Hematopoietic multipotent progenitor cell treated with erythropoietin and hydrocortisone succinate and interleukin-3 and kit ligand, for 4 days (in vitro differentiated cells): ENCODE measurements around the gene RBBP5.

Source experiments
- DNase-seq: peaks from one replicate; pipeline ENCODE4 v3.0.0-alpha.2; 2015

The RBBP5 gene

DNA sequence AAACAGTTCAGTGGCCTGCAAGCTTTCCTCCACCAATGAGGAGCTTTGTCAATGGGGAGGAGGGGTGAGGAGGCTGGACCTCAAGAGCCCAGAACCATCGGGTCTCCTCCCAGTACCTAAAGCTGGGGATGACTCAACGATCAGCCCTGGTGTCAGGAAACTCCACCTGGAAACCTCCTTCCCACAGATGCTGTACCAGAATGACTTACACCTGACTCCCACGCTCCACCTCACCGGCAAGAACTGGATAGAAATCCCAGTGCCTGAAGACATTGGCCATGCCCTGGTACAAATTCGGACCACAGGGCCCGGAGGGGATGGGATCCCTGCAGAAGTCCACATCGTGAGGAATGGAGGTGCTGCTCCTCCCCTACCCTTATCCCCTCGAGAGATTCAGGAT lies 48.9 kb downstream of the RBBP5 start:
- no peak for DNase-seq

DNA sequence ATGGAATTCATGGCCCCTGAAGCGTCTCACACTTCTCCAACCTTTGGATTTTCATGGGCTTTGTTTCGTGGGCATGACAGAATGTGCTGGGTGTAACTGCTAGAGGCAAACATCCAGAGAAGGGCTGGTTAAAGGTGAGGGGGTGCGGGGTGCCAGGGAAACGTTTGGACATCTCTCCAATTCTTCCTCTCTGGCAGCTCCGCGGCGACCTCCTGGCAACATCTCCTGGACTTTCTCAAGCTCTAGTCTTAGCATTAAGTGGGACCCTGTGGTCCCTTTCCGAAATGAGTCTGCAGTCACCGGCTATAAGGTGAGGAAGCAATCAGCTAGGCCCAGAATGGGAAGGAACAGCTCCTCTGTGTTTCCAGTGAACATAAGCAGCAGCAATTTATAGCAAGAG lies 49.5 kb downstream of the RBBP5 start:
- DNase-seq: no peak

DNA sequence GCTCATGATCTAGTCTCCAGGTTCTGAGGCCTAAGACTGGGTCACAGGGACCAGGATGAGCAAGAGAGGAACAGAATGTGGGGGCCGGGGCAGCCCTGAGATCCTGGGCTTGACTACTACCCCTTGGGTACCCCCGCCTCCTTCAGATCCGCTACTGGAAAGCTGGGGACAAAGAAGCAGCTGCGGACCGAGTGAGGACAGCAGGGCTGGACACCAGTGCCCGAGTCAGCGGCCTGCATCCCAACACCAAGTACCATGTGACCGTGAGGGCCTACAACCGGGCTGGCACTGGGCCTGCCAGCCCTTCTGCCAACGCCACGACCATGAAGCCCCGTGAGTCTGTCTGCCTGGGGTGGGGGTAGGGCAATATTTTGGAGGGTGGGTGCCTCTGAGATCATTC lies 50.0 kb downstream of the RBBP5 start:
- no peak for DNase-seq

DNA sequence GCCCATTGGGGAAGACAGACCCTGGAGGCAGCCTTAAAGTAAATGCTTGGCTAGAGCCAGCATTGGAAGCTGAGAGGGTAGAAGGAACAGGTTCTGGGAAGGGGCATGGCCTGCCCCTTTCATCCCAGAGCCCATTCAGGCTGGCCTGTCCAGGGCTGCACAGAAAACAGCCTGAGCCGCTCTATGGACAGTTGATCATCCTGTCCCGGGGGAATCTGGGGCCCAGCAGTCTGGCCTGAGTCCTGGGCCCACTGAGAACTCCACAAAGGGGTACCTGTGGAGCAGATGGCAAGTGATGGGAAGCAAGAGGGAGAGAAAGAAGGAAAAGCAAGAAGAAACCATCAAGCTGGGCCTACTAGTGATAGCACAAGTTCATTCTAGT lies 50.8 kb downstream of the RBBP5 start:
- no peak for DNase-seq

DNA sequence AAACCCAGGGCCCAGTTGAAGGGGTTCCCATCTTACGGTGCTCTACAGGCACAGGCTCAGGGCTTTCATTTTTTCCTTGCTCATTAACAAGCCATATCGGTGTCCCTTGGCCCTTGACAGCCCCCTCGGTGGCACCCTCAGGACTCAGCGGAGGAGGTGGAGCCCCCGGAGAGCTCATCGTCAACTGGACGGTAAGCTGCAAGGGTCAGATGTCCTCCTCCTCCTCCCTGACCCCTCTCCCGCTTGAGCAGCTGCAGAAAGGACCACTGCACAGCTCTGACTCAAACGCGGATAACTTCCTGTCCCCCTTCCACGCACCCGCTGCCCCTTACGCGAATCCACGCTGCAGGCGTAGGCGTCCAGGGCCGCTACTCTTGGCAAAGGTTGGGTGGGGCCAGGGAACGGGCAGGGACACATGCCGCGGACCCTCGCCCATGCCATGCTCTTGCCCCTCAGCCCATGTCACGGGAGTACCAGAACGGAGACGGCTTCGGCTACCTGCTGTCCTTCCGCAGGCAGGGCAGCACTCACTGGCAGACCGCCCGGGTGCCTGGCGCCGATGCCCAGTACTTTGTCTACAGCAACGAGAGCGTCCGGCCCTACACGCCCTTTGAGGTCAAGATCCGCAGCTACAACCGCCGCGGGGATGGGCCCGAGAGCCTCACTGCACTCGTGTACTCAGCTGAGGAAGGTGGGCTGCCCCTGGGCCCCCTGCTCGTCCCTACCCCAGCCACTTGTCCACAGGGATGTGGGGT lies 52.2 kb downstream of the RBBP5 start:
- DNase-seq: no peak

DNA sequence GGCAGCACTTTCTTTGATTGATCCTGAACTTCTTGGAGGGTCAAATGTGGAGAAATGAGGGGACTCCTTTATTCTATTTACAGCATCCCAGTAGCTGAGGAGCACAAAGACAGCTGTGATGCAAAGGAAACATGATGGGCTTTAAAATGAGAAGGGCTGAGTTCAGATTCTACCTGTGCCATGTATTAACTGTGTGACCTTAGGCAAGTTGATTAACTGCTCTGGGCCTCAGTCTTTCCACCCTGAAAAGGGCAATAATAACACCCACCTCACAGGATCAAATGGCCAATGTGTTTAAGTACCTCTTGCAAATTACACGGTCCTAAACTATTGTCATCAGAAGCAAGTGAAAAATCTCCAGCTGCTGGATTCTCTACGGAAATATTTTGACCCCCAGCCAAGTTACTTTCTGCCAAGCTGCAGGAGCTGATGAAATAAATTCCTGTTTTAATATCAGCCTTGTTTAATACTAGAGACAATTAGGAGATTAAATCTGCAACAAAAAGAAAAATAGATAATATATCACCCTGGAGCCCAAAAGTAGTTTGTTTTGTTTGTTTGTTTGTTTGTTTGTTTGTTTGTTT lies 53.2 kb downstream of the RBBP5 start:
- no peak for DNase-seq

DNA sequence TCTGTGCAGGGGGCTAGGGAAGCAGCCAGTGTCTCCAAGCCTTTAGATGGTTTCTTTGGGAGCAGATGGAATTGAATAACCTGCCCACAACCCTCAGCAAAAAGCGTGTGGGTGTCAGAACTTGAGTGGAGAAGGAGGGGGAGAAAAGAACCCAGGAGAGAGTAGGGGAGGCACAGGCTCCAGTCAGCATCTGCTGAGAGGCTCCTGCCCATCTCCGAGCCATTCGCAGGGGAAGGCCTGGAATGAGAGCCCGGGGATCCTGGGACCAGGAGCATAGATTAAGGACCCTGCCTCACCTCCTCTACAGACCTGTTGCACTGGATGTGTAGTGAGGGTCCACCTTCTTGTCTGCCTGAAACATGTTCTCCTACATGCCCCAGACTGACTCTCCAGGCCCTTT lies 53.8 kb downstream of the RBBP5 start:
- DNase-seq: no peak

DNA sequence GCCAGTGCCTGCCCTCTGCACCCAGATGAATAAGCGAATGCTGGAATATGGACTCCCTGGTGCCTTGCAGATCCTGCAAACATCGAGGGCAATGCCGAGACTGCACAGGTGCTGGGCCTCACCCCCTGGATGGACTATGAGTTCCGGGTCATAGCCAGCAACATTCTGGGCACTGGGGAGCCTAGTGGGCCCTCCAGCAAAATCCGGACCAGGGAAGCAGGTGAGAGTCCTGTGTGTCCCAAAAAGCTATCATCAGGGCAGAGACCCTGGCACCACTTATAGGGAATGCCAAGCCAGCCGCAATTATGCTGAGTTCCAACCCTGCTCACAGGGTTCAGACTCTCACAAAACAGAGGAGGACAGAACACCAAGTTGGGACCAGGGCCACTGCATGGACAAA lies 54.7 kb downstream of the RBBP5 start:
- DNase-seq: no peak

DNA sequence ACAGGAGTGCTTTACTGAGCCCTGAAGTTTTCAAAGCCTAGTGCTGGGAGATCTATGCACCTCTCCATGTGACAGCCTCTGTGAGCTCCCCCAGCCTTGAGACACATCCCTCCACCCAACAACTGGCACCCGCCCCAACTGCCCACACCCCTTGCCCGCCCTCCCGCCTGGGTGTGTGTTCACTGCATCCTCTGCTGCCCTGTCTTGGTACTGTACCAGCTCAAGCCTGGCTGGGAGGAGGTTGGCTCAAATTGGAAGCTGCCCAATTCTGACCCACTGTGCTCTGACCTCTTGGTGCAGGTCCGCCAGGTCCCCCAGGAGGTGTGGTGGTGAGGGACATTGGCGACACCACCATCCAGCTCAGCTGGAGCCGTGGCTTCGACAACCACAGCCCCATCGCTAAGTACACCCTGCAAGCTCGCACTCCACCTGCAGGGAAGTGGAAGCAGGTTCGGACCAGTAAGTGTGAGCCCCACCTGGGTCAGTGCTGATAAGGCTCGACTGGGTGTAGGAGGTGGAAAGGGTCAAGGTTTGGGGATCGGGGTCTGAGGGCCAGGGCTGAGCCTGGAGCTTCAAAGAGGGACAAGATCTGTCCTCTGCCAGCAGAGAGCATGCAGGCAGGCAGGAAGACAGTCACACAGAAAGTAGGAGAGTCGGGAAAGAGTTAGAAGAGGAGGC lies 55.5 kb downstream of the RBBP5 start:
- peak; percentile 62 for DNase-seq

DNA sequence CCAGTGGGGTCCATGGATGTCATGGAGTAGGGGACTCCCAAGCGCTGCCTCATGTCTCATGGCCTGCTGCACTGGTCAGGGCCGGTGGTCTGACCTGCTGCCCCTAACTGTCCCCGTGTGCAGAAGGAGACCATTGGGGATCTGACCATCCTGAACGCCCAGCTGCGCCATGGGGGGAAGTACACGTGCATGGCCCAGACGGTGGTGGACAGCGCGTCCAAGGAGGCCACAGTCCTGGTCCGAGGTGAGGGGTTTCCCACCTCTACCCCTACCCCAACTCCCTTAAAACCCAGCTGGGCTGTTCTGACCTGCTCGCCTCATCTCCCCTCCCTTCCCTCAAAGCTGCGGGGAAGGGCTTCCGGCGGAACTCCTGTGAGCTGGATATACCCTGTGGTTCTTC lies 56.1 kb downstream of the RBBP5 start:
- no peak for DNase-seq

DNA sequence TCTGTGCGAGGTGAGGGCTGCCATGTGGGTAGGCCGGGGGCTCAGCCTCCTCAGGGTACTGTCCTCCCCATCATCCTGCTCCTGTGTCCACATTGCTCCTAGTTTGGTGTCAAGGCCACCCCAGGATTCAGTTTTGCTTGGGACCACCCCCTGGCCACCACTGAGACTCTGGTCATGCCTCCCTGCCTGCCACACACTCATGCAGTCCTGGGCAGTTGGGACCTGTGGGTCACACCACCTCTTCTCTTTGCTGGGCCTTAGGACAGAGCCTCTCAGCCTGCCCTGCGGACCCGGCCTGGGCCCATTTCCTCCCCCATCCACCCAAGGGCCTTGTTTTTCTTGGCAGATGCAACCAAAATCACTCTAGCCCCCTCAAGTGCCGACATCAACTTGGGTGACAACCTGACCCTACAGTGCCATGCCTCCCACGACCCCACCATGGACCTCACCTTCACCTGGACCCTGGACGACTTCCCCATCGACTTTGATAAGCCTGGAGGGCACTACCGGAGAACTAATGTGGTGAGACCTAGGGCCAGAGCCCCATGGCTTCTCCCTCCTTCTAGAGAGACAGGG lies 56.9 kb downstream of the RBBP5 start:
- no peak for DNase-seq

DNA sequence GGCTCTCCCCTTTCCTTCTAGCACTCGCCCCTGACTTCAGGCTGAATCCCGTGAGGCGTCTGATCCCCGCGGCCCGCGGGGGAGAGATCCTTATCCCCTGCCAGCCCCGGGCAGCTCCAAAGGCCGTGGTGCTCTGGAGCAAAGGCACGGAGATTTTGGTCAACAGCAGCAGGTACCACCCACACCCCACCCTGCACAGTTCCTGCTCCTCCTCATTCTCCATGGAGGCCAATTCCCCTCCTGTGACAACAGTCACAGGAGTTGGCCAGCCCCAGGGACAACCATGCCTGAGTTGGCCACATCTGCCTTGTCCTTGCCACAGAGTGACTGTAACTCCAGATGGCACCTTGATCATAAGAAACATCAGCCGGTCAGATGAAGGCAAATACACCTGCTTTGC lies 57.5 kb downstream of the RBBP5 start:
- no peak for DNase-seq

DNA sequence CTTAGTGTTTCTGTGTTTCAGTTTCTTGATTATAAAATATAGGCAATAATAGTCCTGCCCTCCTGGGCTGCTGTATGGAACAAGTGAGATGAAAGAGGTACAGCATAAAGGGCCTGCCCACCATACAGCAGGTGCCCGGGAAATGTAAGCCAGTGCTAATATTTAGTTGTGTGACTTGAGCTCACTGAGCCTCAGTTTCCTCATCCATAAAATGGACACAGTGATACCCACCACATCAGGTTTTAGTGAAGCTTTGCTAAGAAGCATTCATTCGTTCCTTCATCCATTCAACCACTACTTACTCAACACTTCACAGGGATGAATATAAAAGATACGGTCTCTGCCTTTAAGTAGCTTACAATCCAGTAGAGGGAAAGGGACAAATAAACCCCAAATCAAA lies 58.9 kb downstream of the RBBP5 start:
- DNase-seq: no peak

DNA sequence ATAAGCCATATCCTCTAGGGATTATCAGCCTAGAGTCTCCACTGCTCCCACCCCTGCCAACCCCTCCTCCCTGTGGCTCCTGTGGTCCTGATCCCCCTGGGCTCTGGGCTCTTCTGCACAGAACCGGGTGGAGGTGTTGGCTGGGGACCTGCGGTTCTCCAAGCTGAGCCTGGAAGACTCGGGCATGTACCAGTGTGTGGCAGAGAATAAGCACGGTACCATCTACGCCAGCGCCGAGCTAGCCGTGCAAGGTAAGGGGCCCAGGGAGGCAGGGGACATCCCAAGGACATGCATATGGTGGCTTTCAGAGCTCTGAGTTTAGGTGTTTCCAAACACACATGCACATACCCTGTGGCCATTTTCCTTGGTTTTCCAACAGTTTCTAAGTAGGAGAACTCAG lies 59.5 kb downstream of the RBBP5 start:
- DNase-seq: no peak

DNA sequence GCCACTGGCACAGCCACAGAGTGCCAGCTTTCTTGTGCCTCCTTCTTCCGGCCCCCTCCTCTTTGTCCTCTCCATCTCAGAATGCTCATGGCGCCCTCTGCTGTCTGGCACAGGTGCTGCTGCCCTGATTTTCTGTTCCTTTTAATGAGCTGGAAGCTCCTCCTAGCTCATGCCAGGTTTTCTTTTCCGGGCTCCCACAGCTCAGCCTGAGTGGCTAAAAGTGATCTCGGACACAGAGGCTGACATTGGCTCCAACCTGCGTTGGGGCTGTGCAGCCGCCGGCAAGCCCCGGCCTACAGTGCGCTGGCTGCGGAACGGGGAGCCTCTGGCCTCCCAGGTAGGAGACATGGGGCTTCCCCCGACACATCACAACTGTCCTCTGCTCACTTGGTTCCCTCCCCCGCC lies 60.1 kb downstream of the RBBP5 start:
- DNase-seq: peak; percentile 88

DNA sequence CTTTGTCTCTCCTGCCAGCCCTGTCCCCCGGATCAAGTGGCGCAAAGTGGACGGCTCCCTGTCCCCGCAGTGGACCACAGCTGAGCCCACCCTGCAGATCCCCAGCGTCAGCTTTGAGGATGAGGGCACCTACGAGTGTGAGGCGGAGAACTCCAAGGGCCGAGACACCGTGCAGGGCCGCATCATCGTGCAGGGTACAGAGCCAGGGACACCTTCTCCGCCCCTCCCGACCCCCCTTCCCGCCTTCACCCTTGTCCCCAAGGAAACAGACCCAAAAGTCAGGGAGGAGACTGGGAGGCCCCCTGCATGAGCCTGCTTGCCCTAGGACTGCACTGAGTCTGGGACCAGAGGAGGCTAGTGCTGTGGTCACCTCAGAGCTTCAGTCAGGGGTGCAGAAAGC lies 60.6 kb downstream of the RBBP5 start:
- DNase-seq: no peak

DNA sequence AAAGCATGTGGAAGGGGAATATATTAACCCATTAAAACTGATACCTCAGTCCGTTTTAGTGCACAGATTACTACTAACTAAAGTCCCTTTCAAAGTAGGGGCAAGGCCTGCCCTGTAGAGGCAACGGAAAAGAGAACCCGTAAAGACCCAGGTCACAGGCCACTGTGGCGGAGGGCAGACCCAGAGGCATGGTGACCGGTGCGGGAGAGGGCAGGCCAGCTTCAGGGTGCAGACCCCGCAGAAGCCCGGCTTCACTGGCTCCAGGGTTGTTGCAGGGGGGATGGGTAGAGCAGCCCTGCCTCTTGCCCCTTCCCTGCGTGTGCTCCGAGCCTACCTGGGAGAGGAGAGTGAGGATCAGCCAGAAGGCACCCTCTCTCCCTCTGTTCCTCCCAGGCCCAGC lies 61.0 kb downstream of the RBBP5 start:
- no peak for DNase-seq

DNA sequence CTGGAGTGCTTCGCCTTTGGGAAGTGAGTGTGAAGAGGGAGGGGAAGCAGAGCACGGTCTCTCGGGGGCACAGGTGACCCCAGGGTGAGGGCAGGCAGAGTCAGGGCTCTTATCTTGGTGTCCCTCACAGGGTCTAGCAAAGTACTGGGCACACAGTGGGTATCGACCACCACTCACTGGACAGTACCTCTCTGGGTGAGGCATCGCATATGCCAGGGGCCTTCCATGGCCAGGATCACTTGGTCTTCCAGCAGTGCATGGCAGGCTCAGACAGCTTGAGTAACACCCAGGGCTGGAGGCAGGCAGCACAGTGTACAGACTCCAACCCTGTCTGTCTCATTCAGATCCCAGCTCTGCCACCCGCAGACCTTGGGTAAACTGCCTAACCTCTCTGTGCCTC lies 62.1 kb downstream of the RBBP5 start:
- DNase-seq: no peak

DNA sequence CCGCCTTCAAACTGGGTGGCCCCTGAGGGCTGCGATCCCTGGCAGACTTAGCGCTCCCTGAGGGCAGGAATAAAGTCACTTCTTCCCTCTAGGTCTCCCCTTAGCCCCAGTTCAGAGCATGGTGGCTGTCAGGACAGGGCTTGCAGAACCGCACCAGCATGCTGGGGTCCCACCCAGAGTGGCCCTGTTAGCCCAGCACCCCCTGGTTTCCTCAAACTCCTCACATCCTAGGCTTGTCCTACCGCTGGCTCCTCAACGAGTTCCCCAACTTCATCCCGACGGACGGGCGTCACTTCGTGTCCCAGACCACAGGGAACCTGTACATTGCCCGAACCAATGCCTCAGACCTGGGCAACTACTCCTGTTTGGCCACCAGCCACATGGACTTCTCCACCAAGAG lies 62.9 kb downstream of the RBBP5 start:
- DNase-seq: no peak

DNA sequence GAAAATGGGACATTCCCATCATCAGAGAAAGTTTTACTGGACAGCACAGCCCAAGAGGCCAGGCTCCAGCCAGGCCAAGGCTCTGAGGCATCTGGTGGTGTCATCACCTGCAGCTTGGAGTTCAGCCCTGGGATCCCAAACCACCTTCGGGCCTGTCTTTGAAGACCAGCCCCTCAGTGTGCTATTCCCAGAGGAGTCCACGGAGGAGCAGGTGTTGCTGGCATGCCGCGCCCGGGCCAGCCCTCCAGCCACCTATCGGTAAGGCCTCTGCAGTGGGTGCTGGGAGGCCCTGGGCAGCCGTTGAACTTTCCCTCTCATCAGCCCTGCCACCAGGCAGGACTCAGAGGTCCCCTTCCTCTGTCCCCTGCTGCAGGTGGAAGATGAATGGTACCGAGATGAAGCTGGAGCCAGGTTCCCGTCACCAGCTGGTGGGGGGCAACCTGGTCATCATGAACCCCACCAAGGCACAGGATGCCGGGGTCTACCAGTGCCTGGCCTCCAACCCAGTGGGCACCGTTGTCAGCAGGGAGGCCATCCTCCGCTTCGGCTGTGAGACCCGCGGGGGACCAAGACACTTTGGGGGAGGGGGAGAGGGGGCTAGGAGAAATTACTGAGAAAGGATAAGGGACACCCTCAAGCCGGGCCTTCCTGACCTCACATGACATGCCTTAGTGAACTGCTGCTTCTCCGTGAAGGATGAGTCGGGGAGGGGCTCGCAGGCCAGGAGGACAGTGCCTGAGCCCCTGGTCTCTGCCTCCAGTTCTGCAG lies 63.8 kb downstream of the RBBP5 start:
- DNase-seq: no peak

DNA sequence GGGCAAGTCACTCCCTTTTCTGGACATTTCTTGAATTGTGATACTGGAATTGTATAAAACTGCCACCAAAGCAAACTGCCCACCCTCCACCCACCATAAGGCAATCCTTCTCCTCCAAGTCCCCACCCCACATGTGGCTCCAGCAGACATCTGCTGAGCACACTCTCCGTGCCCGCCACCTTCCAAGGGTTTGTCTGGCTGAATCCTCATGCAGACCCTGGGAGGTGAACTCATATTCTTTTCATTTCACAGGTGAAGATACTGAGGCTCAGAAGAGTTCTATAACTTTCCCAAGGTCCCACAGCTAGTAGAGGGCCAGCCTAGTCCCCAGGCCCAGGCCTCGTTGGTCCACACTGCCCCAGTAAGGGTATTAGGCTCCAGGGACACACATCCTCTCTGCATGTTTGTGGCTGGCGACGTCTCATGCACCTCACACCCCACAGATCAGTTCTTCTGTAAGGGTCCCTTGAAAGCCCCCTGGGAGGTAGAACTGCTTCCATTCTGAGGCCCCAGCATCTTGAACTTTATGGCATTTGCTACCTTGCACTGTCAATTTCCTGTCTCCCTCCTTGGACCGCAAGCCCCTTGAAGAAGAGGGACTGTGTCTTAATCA lies 64.7 kb downstream of the RBBP5 start:
- no peak for DNase-seq

DNA sequence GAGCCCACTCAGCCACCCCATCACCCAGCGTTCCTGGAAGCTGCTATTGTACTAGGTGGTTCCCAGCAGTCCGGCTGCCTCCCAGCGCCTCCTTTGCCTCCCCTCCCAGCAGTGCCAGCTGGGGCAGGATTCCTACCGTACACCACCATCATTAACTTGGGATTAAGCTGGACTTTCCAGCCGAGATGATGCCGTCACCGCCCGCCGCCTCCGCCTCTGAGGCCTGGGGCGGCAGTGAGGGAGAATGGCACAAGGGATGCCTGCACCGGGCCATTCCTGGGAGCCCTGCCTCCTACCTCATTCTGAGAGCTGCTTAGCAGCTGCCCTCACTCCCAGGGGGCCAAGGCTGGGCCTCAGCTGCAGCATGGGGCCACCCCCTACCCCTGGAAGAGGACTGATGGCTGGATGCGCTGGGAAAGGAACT lies 65.6 kb downstream of the RBBP5 start:
- DNase-seq: no peak

DNA sequence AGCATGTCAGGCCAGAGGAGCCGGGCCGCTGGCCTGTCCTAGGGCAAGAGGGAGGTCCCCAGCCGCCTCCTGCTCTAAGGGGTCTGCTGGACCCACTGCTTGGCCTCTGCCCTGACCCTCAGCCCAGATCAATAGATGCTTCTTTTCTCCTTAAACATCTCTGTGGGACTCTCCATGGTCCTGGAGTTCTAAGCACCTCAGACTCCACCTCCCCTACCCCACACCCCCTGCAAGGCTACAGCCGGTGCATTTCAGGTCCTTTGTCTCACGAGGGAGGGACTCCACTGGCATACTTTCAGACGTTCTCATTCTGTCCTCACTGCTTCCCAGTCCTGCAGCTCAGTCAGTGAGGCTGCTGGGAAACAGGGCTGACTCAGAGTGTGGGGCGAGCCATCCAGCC lies 67.8 kb downstream of the RBBP5 start:
- no peak for DNase-seq
